ENCODE results near the gene HLX. TPM values are rescaled to one million over a fixed set of nuclear protein-coding genes. Genes with fewer than 3 reads are reported as not detected.

The HLX gene
- total RNA-seq, 4 donors from 2014 or later = 16.5 to 29.2 (median 23.0) TPM

GRCh38 chr1:220885971-220886370 is 6.7 kb downstream of the HLX start:
- peaks cover 0 to 39% (median 11%) of the 10 kb centered on the region in 4 donors for H3K4me1 ChIP-seq
- H3K4me3 ChIP-seq = no peak overlapping the region
- no peak for DNase-seq (ENCODE audit: low spot score in 2 of 2)
- peaks cover 0 to 32% (median 0%) of the 10 kb centered on the region in 3 donors for H3K36me3 ChIP-seq
- H3K9me3 ChIP-seq = no peaks in the 10 kb centered on the region
- TF ChIP-seq POLR2A (IDR thresholded peaks at IDR 0.05) (no peak), CTCF (IDR thresholded peaks at IDR 0.05) (no peak), EP300 (IDR thresholded peaks at IDR 0.05) (no peak)
- H3K27me3 ChIP-seq = peaks cover 0 to 35% of the 10 kb centered on the region in 2 donors
- WGBS, 2 donors = 85 to 92% methylated on average over 3 of the region's 3 CpGs
- no peak overlapping the region for H3K27ac ChIP-seq

DNA sequence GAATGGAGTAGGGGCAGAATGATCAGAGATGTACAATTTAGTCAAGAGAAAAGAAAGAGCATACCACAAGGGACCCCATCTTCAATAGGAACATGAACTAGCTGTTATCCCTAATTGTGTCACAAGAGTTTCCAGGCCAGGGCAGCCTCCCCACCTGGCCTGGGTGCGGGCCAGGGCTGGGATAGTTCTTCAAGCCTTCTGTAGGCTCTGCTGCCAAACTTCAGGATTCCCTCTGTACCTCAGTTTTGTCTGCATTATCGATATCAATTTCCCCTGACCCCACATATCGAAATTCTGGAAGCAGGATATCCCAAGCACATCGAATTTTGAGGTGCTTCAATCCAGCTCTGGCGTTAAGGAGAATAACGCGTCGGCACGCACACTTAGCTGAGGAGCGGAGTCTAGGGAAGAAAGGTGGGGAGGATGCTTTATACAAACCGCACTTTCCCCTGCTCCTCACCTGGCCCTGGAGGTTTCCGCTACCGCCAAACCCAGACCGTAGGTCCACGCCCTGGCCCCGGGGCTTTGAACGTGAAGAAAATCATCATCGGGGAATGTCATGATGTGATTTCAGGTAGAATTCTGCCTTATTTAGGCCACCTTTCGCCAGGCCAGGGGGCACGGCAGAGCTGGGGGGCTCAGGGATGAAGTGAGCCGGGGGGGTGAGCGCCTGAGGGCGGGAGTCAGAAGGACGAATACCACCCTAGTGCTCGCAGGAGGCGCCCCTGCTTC is 7.4 kb downstream of the HLX start:
- Histone ChIP-seq H3K4me3 (no peak overlapping the region), H3K36me3 (peaks cover 0 to 32% (median 0%) of the 10 kb centered on the region in 3 donors), H3K27me3 (peaks cover 0 to 42% of the 10 kb centered on the region in 2 donors), H3K4me1 (peaks cover 0 to 41% (median 9%) of the 10 kb centered on the region in 4 donors), H3K27ac (no peak overlapping the region), H3K9me3 (no peaks in the 10 kb centered on the region)
- TF ChIP-seq CTCF (IDR thresholded peaks at IDR 0.05) = no peak
- TF ChIP-seq POLR2A (IDR thresholded peaks at IDR 0.05) = no peak
- no peak for TF ChIP-seq EP300 (IDR thresholded peaks at IDR 0.05)
- WGBS, 2 donors = 79 to 85% methylated on average over 26 of the region's 26 CpGs
- no peak for DNase-seq (ENCODE audit: low spot score in 2 of 2)

- 38 to 65% methylated on average over 8 to 11 of the region's 11 CpGs for WGBS, 2 donors
- peaks cover 0 to 42% (median 9%) of the 10 kb centered on the region in 4 donors for H3K4me1 ChIP-seq
- TF ChIP-seq CTCF (IDR thresholded peaks at IDR 0.05) (no peak), EP300 (IDR thresholded peaks at IDR 0.05) (no peak), POLR2A (IDR thresholded peaks at IDR 0.05) (no peak)
- H3K4me3 ChIP-seq = peak overlapping the region in 2 of 4 donors; percentile 24 to 39
- no peak for DNase-seq (ENCODE audit: low spot score in 2 of 2)
- H3K27me3 ChIP-seq = peaks cover 0 to 47% of the 10 kb centered on the region in 2 donors
- peaks cover 0 to 32% (median 0%) of the 10 kb centered on the region in 3 donors for H3K36me3 ChIP-seq
- no peak overlapping the region for H3K27ac ChIP-seq
- no peaks in the 10 kb centered on the region for H3K9me3 ChIP-seq
Observed at GRCh38 chr1:220887202-220887519, 7.9 kb downstream of the HLX start.

GRCh38 chr1:220887520-220888416 is 8.5 kb downstream of the HLX start:
- H3K4me1 ChIP-seq = peaks cover 0 to 42% (median 9%) of the 10 kb centered on the region in 4 donors
- H3K36me3 ChIP-seq = peaks cover 0 to 32% (median 0%) of the 10 kb centered on the region in 3 donors
- H3K27ac ChIP-seq = no peak overlapping the region
- 17 to 24% methylated on average over 16 to 45 of the region's 48 CpGs for WGBS, 2 donors
- H3K4me3 ChIP-seq = peak overlapping the region in 2 of 4 donors; percentile 24 to 39
- no peaks in the 10 kb centered on the region for H3K9me3 ChIP-seq
- no peak for DNase-seq (ENCODE audit: low spot score in 2 of 2)
- no peak for TF ChIP-seq POLR2A (IDR thresholded peaks at IDR 0.05)
- no peak for TF ChIP-seq CTCF (IDR thresholded peaks at IDR 0.05)
- no peak for TF ChIP-seq EP300 (IDR thresholded peaks at IDR 0.05)
- H3K27me3 ChIP-seq = peaks cover 0 to 53% of the 10 kb centered on the region in 2 donors

All from tibial nerve (tissue), 4 donors.